Testis (tissue), 2 donors: ENCODE results near the gene RPTOR.

Experiments
- CTCF ChIP-seq, 3 experiments: fragments of 450-650 bp in 2 of 3; fragments of 200-600 bp in 1 of 3; sonication (generic) in 1 of 3; IDR thresholded peaks; one replicate each; pipeline ENCODE4 v1.5.1; 2016 to 2019; ENCODE audit warnings: antibody characterized with exemption in 3 of 3, mild to moderate bottlenecking in 2 of 3, moderate library complexity in 1 of 3
- POLR2A ChIP-seq: fragments of 450-650 bp; IDR thresholded peaks from one replicate; pipeline ENCODE4 v1.6.1; 2017; ENCODE audit warnings: antibody characterized with exemption, mild to moderate bottlenecking, moderate library complexity

GRCh38 chr17:80814491-80814890, 269.9 kb downstream of the RPTOR start:
- TF ChIP-seq CTCF (IDR thresholded peaks at IDR 0.05) (no peak), POLR2A (no peak)
